H1 (cell line): ENCODE data around the gene ADAM22.

Experiments used
- CTCF ChIP-seq, 3 experiments: IDR thresholded peaks; 1 replicate in 2 of 3; 2 replicates in 1 of 3; pipeline versions ENCODE4 v1.5.1 to v1.6.1; 2011; ENCODE audit warnings: low read length in 3 of 3, mild to moderate bottlenecking in 3 of 3, inconsistent platforms in 2 of 3, low read depth in 1 of 3, moderate library complexity in 1 of 3; ENCODE audit not compliant: insufficient read depth in 1 of 3; ENCODE audit errors: control extremely low read depth in 1 of 3
- EZH2 ChIP-seq: fragments of 200-600 bp; sonication (generic); IDR thresholded peaks from 2 replicates; pipeline ENCODE4 v1.7.1; 2012; ENCODE audit warnings: low read depth, mild to moderate bottlenecking, moderate library complexity, low read length, inconsistent platforms; ENCODE audit not compliant: severe bottlenecking
- PHF8 ChIP-seq: fragments of 200-600 bp; sonication (generic); conservative IDR thresholded peaks from 2 replicates; pipeline ENCODE4 v1.7.1; 2012; ENCODE audit warnings: low read depth, mild to moderate bottlenecking, inconsistent platforms, low read length, moderate library complexity

DNA sequence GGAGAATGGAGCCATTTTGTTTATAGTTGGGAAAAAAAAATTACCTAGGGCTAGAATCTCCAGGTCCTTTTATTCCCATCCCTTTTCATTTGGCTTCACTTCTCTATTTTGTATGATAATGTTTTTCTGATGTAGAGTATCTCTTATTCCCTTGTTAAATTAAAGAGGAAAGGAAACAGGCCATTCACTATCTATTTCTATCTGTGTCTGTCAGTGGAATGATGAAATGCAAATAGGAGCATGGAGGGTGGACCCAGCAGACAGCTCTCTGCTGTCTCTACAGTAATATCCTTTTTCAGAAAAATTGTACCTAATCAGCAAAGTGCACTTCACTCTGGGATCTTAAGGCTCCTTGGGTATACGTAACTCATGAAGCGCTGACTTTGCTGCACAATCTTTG, 149.8 kb downstream of the ADAM22 start:
- no peak for TF ChIP-seq CTCF (IDR thresholded peaks at IDR 0.05; ENCODE audit: control extremely low read depth in 1 of 3, insufficient read depth in 1 of 3, low read depth in 1 of 3, low read length in 3 of 3)
- no peak for TF ChIP-seq EZH2
- TF ChIP-seq PHF8 = no peak
